Astrocyte of the spinal cord (primary cell): ENCODE results near the gene LRP10.

ENCODE experiments used
- DNase-seq: peaks from one replicate; pipeline ENCODE4 v3.0.0; 2011; ENCODE audit warnings: low read depth, low spot score
- H3K4me3 ChIP-seq: 2 replicates; pipeline ENCODE4 v1.5.1; 2011; ENCODE audit warnings: low read depth, mild to moderate bottlenecking, low read length, moderate library complexity
- CTCF ChIP-seq: IDR thresholded peaks from 2 replicates; pipeline ENCODE4 v1.5.1; 2012; ENCODE audit warnings: low read depth, mild to moderate bottlenecking, low read length, inconsistent platforms
- in situ Hi-C: cut with HindIII; loops from 2 replicates; pipeline ENCODE4 v1.10.0; 2017; ENCODE audit warnings: low sequenced_read_pairs

LRP10 gene

GRCh38 chr14:22837750-22838538 lies 33.6 kb upstream of the LRP10 start:
- no peak for TF ChIP-seq CTCF
- in situ Hi-C loops: no loop called here
- peak overlapping the region; percentile 99 for H3K4me3 ChIP-seq
- peak; percentile 48 for DNase-seq

GRCh38 chr14:22838631-22839041 lies 32.9 kb upstream of the LRP10 start:
- DNase-seq: peak; percentile 80
- H3K4me3 ChIP-seq: peak overlapping the region; percentile 99

GRCh38 chr14:22839159-22839779 lies 32.3 kb upstream of the LRP10 start:
- H3K4me3 ChIP-seq: peak overlapping the region; percentile 99
- in situ Hi-C loops: no loop called here
- no peak for TF ChIP-seq CTCF
- no peak for DNase-seq

More at GRCh38 chr14:22838631-22839041, 32.9 kb upstream of the LRP10 start:
- in situ Hi-C loops: no loop called here
- TF ChIP-seq CTCF: no peak

GRCh38 chr14:22841311-22841710 lies 30.2 kb upstream of the LRP10 start:
- no peak for TF ChIP-seq CTCF
- in situ Hi-C loops: no loop called here
- DNase-seq: no peak
- H3K4me3 ChIP-seq: no peak overlapping the region

- TF ChIP-seq CTCF: no peak
- H3K4me3 ChIP-seq: no peak overlapping the region
- no peak for DNase-seq
- in situ Hi-C loops: no loop called here
These were observed 29.8 kb upstream of the LRP10 start for GRCh38 chr14:22841769-22842168.

- no peak overlapping the region for H3K4me3 ChIP-seq
- TF ChIP-seq CTCF: no peak
- DNase-seq: no peak
- in situ Hi-C loops: no loop called here
These were observed 29.1 kb upstream of the LRP10 start for GRCh38 chr14:22842211-22843122.
